SK-N-SH (cell line): ENCODE data around the gene MOB2.

ENCODE experiments used
- ELF1 ChIP-seq: IDR thresholded peaks from 2 replicates; pipeline ENCODE4 v1.4.0; 2012
- EP300 ChIP-seq, 2 experiments: IDR thresholded peaks; 2 replicates each; pipeline versions ENCODE4 v1.4.0 to v1.6.1; 2012; ENCODE audit warnings: borderline replicate concordance in 1 of 2, low read depth in 1 of 2, low read length in 1 of 2
- RAD21 ChIP-seq: IDR thresholded peaks from 2 replicates; pipeline ENCODE4 v1.6.1; 2012; ENCODE audit warnings: mild to moderate bottlenecking, low read length
- RFX5 ChIP-seq: IDR thresholded peaks from 2 replicates; pipeline ENCODE4 v1.6.1; 2012; ENCODE audit warnings: mild to moderate bottlenecking, improper control_type of control experiment, low read length
- RXRA ChIP-seq: IDR thresholded peaks from 2 replicates; pipeline ENCODE4 v1.4.0; 2012; ENCODE audit warnings: low read depth, mild to moderate bottlenecking, borderline replicate concordance
- SMC3 ChIP-seq: IDR thresholded peaks from 2 replicates; pipeline ENCODE4 v1.6.1; 2012; ENCODE audit warnings: low read depth, low read length, improper control_type of control experiment
- TF ChIP-seq, protein P1 (sequence below): fragments of 150-350 bp; IDR thresholded peaks from 2 replicates; pipeline ENCODE4 v1.6.1; 2017; ENCODE audit warnings: antibody characterized with exemption, low read length, low read depth, borderline replicate concordance
- TF ChIP-seq, protein P2 (sequence below): fragments of 150-350 bp; IDR thresholded peaks from 2 replicates; pipeline ENCODE4 v1.6.1; 2016; ENCODE audit warnings: mild to moderate bottlenecking, low read depth, low read length
- TF ChIP-seq, protein P3 (sequence below): fragments of 200-600 bp; sonication (generic); IDR thresholded peaks from 2 replicates; pipeline ENCODE4 v1.6.1; 2017; ENCODE audit warnings: antibody characterized with exemption, mild to moderate bottlenecking, moderate library complexity
- TF ChIP-seq, protein P4 (sequence below): IDR thresholded peaks from 2 replicates; pipeline ENCODE4; 2012
- TF ChIP-seq, protein P5 (sequence below): IDR thresholded peaks from 2 replicates; pipeline ENCODE4 v1.4.0; 2012; ENCODE audit warnings: low read depth
- TF ChIP-seq, protein P6 (sequence below): IDR thresholded peaks from 2 replicates; pipeline ENCODE4 v1.6.1; 2012; ENCODE audit warnings: mild to moderate bottlenecking, low read depth, low read length, moderate library complexity

DNA sequence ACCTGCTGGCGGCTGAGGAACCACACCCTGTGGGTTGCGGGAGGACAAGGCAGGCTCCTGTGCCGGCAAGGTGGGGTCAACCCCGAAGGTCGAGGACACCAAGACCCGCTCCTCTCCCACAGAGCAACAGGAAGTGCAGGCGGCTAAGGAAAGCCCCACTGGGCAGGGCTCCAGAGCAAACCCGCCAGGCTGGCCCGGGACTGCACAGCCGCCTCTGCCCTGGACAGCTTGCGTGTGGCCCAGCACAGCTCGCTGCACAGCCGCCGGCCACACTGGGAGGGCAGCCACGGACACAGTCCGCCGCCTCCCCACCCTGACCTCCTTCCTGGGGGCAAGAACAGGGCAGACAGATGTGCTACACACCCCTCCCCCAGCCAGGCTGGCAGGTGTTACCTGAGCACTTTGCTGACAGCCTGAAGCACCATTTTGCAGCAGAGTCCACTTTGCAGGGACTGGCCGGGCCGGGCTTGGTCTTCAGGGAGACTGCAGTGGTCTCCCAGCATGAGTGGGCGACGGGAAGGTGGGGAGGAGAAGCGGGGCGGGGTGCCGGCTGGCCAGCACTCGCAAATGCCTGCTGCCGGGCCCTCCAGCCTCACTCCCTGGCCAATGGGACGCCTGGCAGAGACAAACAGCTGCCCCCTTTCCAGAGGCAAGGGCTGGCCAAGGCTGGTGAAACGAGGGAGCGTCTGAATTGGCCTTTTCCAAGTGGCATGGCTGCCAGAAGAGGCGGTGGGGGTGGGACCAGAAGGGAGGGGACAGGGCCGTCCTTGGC is at the start of gene MOB2:
- no peak for TF ChIP-seq EP300 (IDR thresholded peaks at IDR 0.05; ENCODE audit: borderline replicate concordance in 1 of 2, low read depth in 1 of 2, low read length in 1 of 2)
- TF ChIP-seq, protein P1, sequence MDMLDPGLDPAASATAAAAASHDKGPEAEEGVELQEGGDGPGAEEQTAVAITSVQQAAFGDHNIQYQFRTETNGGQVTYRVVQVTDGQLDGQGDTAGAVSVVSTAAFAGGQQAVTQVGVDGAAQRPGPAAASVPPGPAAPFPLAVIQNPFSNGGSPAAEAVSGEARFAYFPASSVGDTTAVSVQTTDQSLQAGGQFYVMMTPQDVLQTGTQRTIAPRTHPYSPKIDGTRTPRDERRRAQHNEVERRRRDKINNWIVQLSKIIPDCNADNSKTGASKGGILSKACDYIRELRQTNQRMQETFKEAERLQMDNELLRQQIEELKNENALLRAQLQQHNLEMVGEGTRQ = no peak
- TF ChIP-seq, protein P2, sequence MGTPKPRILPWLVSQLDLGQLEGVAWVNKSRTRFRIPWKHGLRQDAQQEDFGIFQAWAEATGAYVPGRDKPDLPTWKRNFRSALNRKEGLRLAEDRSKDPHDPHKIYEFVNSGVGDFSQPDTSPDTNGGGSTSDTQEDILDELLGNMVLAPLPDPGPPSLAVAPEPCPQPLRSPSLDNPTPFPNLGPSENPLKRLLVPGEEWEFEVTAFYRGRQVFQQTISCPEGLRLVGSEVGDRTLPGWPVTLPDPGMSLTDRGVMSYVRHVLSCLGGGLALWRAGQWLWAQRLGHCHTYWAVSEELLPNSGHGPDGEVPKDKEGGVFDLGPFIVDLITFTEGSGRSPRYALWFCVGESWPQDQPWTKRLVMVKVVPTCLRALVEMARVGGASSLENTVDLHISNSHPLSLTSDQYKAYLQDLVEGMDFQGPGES = no peak
- TF ChIP-seq, protein P3, sequence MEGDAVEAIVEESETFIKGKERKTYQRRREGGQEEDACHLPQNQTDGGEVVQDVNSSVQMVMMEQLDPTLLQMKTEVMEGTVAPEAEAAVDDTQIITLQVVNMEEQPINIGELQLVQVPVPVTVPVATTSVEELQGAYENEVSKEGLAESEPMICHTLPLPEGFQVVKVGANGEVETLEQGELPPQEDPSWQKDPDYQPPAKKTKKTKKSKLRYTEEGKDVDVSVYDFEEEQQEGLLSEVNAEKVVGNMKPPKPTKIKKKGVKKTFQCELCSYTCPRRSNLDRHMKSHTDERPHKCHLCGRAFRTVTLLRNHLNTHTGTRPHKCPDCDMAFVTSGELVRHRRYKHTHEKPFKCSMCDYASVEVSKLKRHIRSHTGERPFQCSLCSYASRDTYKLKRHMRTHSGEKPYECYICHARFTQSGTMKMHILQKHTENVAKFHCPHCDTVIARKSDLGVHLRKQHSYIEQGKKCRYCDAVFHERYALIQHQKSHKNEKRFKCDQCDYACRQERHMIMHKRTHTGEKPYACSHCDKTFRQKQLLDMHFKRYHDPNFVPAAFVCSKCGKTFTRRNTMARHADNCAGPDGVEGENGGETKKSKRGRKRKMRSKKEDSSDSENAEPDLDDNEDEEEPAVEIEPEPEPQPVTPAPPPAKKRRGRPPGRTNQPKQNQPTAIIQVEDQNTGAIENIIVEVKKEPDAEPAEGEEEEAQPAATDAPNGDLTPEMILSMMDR = no peak
- TF ChIP-seq, protein P4, sequence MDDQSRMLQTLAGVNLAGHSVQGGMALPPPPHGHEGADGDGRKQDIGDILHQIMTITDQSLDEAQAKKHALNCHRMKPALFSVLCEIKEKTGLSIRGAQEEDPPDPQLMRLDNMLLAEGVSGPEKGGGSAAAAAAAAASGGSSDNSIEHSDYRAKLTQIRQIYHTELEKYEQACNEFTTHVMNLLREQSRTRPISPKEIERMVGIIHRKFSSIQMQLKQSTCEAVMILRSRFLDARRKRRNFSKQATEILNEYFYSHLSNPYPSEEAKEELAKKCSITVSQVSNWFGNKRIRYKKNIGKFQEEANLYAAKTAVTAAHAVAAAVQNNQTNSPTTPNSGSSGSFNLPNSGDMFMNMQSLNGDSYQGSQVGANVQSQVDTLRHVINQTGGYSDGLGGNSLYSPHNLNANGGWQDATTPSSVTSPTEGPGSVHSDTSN = no peak
- TF ChIP-seq, protein P5, sequence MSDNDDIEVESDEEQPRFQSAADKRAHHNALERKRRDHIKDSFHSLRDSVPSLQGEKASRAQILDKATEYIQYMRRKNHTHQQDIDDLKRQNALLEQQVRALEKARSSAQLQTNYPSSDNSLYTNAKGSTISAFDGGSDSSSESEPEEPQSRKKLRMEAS = no peak
- TF ChIP-seq RFX5 = no peak
- no peak for TF ChIP-seq SMC3
- no peak for TF ChIP-seq RAD21
- TF ChIP-seq RXRA = no peak
- no peak for TF ChIP-seq ELF1
- TF ChIP-seq, protein P6, sequence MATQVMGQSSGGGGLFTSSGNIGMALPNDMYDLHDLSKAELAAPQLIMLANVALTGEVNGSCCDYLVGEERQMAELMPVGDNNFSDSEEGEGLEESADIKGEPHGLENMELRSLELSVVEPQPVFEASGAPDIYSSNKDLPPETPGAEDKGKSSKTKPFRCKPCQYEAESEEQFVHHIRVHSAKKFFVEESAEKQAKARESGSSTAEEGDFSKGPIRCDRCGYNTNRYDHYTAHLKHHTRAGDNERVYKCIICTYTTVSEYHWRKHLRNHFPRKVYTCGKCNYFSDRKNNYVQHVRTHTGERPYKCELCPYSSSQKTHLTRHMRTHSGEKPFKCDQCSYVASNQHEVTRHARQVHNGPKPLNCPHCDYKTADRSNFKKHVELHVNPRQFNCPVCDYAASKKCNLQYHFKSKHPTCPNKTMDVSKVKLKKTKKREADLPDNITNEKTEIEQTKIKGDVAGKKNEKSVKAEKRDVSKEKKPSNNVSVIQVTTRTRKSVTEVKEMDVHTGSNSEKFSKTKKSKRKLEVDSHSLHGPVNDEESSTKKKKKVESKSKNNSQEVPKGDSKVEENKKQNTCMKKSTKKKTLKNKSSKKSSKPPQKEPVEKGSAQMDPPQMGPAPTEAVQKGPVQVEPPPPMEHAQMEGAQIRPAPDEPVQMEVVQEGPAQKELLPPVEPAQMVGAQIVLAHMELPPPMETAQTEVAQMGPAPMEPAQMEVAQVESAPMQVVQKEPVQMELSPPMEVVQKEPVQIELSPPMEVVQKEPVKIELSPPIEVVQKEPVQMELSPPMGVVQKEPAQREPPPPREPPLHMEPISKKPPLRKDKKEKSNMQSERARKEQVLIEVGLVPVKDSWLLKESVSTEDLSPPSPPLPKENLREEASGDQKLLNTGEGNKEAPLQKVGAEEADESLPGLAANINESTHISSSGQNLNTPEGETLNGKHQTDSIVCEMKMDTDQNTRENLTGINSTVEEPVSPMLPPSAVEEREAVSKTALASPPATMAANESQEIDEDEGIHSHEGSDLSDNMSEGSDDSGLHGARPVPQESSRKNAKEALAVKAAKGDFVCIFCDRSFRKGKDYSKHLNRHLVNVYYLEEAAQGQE = no peak
